Epithelial cell of esophagus (primary cell): ENCODE data around the gene PHACTR1.

ENCODE experiments used
- DNase-seq: peaks from one replicate; pipeline ENCODE4 v3.0.0; 2010; ENCODE audit warnings: low read depth
- H3K4me3 ChIP-seq: 2 replicates; pipeline ENCODE4 v1.5.1; 2011; ENCODE audit warnings: mild to moderate bottlenecking, low read length, control low read depth
- CTCF ChIP-seq: IDR thresholded peaks from 2 replicates; pipeline ENCODE4 v1.5.1; 2011; ENCODE audit warnings: low read depth, mild to moderate bottlenecking, low read length, control low read depth, inconsistent platforms; ENCODE audit not compliant: insufficient read depth; ENCODE audit errors: missing control alignments

The PHACTR1 gene

GRCh38 chr6:13058051-13058450 is 341.5 kb downstream of the PHACTR1 start:
- no peak for DNase-seq
- TF ChIP-seq CTCF, result no peak
- H3K4me3 ChIP-seq, result no peak overlapping the region

GRCh38 chr6:13059026-13059425 is 342.5 kb downstream of the PHACTR1 start:
- no peak for DNase-seq
- no peak for TF ChIP-seq CTCF
- H3K4me3 ChIP-seq, result no peak overlapping the region

- H3K4me3 ChIP-seq, result no peak overlapping the region
- TF ChIP-seq CTCF, result no peak
- no peak for DNase-seq
These were observed 346.8 kb downstream of the PHACTR1 start for GRCh38 chr6:13063300-13063918.

- no peak overlapping the region for H3K4me3 ChIP-seq
- TF ChIP-seq CTCF, result no peak
- no peak for DNase-seq
These were observed 349.0 kb downstream of the PHACTR1 start for GRCh38 chr6:13065581-13065980.

GRCh38 chr6:13066050-13066449 is 349.5 kb downstream of the PHACTR1 start:
- TF ChIP-seq CTCF, result no peak

GRCh38 chr6:13066820-13067219 is 350.3 kb downstream of the PHACTR1 start:
- H3K4me3 ChIP-seq, result no peak overlapping the region
- DNase-seq, result no peak
- no peak for TF ChIP-seq CTCF

More at GRCh38 chr6:13066050-13066449, 349.5 kb downstream of the PHACTR1 start:
- H3K4me3 ChIP-seq, result no peak overlapping the region
- DNase-seq, result no peak

GRCh38 chr6:13068586-13069210 is 352.1 kb downstream of the PHACTR1 start:
- no peak overlapping the region for H3K4me3 ChIP-seq

More at GRCh38 chr6:13068586-13069210, 352.1 kb downstream of the PHACTR1 start:
- no peak for TF ChIP-seq CTCF
- DNase-seq, result no peak
